Activated T-cell treated with anti-CD3 and anti-CD28 coated beads for 1 hour (primary cell): ENCODE data around the gene CYRIA.

Source experiments
- DNase-seq: peaks from one replicate; pipeline ENCODE4 v3.0.0-alpha.2; 2020; ENCODE audit warnings: low read depth

Gene CYRIA

GRCh38 chr2:16629770-16630169 lies 35.9 kb downstream of the CYRIA start:
- DNase-seq = no peak

- DNase-seq = no peak
These were observed 36.6 kb downstream of the CYRIA start for GRCh38 chr2:16629044-16629443.

GRCh38 chr2:16628314-16628713 lies 37.3 kb downstream of the CYRIA start:
- no peak for DNase-seq

- no peak for DNase-seq
These were observed 38.5 kb downstream of the CYRIA start for GRCh38 chr2:16626997-16627605.

GRCh38 chr2:16626497-16626896 lies 39.1 kb downstream of the CYRIA start:
- no peak for DNase-seq

- DNase-seq = no peak
These were observed 39.9 kb downstream of the CYRIA start for GRCh38 chr2:16625759-16626158.

GRCh38 chr2:16625201-16625729 lies 40.4 kb downstream of the CYRIA start:
- DNase-seq = no peak

GRCh38 chr2:16624436-16624780 lies 41.2 kb downstream of the CYRIA start:
- no peak for DNase-seq

GRCh38 chr2:16623564-16624435 lies 41.8 kb downstream of the CYRIA start:
- no peak for DNase-seq

GRCh38 chr2:16623031-16623430 lies 42.6 kb downstream of the CYRIA start:
- DNase-seq = no peak

- DNase-seq = no peak
These were observed 43.1 kb downstream of the CYRIA start for GRCh38 chr2:16622399-16622968.

GRCh38 chr2:16621316-16621715 lies 44.3 kb downstream of the CYRIA start:
- no peak for DNase-seq

GRCh38 chr2:16620590-16620989 lies 45.0 kb downstream of the CYRIA start:
- DNase-seq = no peak

GRCh38 chr2:16619576-16620245 lies 45.9 kb downstream of the CYRIA start:
- no peak for DNase-seq

- no peak for DNase-seq
These were observed 48.1 kb downstream of the CYRIA start for GRCh38 chr2:16617282-16618266.
